NCI-H2171 (cell line): ENCODE measurements around the gene ZNF275.
"Not testable (repeated sequence)": the region's sequence is repeated elsewhere in the genome, so short reads cannot be mapped to it uniquely, and the experiment has no call there.

ENCODE experiments used
- DNase-seq: peaks from one replicate; lab custom pipeline; 2025; lab: John Stamatoyannopoulos, UW

ZNF275 gene

DNA sequence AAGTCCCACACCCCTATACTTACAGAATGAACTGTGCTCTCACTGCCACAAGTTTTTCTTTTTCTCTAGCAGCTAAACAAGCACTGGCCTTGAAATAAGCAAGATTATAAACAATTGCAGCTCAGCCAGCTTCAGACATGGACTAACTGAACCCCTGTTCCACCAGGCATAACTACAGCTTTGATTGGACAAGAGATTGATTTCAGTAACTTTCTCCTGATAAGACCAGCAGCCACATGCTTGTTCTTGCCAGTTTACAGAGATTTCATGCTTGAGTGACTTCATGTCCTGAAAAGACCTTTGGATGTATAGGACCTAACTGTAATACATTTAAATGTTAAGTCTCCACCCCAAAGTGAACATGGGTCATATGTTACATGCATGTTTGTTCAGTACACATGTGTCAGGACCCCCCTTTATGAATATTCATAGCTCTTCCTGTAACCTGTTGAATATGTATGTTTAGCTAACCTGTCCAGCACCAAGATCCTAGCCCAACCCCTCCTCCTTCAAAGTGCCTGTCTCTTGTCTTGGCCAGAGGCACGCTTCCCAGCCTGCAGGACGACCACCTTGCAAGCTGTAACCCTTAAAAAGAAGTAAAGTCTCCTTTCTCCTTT is 27.9 kb downstream of the ZNF275 start:
- DNase-seq: peak; percentile 1

DNA sequence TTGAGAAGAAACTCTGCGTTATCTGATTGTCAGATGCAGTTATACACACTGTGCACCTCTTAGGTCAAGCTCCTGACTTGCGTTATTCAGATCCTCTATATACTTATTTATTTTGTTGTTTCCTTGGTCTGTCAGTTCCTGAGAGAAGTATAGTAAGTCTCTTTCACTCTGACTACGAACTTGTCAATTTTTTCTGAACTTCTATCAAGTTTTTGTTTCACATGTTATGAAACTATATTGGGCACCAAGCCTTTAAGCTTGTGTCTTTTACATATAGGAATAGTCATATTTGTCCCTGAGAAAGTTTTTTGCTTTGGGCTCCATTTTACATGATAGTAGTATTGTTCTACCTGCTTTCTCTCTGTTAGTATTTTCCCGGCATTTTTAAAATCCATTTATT is 31.7 kb downstream of the ZNF275 start:
- no peak for DNase-seq

DNA sequence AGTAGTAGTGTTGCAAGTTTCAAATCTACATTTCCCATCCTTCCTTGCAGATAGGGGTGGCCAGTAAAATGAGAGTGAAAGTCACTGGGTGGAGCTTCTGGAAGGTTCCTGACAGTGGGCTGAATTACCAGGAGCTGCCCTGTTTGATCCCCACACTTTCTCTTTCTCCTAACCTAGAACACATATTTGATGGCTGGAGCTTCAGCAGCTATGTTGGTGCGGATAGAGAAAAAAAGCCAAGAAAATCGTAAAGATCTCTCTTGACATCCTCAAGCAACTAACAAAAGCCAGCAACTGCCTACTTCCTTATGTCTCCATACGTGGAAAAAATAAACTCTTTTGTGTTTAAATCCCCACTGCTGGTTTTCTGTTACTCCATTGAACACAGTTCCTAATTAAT is 32.2 kb downstream of the ZNF275 start:
- DNase-seq: no peak

DNA sequence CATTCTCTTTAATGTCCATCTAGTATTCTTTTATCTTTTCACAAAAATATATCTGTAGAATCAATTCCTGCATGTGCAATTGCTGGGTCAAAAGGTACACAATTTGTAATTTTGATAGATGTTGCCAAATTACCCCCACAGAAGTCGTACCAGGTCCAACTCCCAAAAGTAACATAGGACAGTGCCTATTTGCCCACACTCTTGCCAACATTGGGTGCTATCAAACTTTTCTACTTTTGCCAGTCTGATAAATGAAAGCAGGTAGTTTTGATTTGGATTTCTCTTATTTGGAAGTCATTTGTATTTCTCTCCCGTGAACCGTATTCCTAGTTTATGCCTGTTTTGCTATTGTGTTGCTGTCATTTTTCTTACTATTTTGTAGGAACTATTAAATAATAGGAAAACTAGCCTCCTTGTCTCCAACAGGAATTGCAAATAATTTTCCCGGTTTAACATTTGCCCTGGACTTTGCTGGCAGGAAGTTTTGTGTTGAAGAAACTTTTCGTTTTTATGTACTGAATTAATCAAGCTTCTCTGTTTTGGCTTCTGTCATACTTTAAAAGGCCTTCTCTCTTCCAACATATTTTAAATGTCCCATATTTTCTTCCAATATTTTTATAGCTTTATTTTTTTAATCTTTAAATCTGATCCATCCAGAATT is 33.1 kb downstream of the ZNF275 start:
- no peak for DNase-seq

DNA sequence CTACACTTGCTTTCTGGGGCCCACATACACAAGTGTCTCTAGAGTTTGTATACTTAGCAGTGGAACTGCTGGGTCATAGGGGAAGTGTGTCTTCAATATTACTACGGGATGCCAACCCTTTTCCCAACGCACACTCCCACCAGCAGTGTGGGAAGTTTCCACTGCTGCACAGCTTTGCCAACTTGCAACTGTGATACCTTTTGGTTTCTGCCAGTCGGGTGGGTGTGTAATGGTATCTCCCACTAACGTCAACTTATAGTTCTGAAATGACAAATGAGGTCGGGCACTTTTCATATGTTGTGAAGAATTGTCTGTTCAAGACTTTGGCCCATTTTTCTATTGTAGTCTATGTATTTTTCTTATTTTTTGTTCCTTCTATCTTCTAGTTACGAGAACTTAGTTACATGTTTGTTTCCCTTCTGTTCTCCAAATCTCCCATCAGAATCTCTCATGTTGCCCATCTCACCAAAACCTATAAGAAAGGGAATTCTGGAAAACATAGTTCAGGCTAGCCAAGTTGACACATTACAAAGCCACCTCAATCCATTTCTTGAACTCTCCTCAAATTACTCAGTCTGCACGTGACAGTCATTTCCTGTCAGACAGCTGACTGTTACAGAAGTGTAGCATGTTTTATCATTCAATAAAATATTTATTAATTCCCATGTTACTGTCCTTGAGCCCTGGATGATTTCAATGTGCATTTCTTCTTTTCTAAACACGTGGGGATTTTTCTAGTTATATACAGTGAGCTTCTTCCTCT is 36.5 kb downstream of the ZNF275 start:
- DNase-seq: no peak

DNA sequence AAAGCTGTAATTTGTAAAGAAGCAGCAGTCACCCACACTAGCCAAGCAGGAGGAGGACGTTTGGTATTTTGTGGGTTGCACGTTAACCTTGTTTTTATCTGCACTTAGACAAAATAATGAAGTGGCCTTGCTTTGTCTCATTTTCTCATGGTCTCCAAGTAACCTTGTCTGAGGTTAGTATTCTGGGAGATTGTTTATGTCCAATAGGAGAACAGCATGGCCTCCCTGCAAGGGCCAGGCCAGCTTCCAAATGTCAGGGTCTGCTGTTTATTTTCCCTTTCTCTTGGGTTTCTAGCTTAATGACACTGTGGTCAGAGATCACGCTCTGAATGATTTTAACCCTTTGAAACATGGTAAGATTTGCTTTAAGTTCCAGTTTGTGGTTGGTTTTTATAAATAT is 37.3 kb downstream of the ZNF275 start:
- DNase-seq: no peak

DNA sequence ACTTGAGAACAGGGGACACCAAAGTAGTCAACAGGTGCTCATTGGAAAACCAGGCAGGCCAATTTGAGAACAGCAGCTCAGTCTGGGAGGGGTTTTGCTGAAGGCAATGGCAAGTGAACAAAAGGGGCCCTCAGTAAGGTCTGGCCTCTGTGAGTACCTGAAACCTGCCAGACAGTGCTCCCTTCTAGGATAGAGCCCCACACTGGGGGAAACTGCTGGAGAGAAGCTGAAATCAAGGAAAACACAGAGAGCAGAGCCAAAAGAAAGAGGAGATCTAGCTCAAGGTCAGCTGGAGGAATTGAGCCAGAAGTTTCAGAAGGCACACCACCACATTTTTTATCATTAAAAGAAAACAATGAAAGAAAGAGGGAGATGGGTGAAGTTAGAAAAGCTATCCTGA is 39.0 kb downstream of the ZNF275 start:
- DNase-seq: no peak

DNA sequence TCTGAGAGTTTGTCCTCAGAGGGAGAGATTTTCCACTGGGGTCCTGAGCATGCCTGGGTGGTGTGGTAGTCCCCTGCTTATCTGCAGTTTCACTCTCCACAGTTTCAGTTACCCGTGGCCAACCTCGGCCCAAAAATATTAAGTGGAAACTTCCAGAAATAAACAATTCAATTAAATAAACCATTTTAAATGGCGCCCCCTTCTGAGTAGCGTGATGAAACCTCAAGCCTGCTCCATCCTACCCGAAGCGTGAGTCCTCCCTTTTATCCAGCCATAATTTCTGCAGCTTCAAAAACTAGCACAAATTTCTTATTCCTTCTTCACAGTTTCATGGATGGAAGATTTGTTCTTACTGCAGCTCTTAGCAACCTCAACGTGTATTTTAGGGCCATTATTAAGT is 40.5 kb downstream of the ZNF275 start:
- no peak for DNase-seq

DNA sequence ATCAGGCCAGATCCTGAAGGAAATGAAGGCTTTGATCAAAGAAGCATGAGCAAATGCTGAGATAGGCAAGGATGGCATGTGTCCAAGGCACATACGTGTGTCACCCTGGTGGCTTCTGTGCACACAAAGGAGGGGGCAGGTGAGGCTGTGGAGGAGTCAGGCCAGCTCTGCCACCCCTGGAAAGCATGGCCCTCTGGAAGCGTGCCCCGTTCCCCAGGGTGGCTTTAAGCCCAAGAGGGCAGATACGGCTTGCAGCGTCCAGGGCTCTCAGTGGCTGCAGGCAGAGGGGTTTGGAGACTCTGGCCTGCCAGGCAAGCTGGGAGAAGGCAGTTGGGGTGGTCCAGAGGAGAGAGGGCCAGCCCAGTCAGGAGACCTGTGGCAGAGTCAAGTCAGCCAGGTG is 41.6 kb downstream of the ZNF275 start:
- no peak for DNase-seq

DNA sequence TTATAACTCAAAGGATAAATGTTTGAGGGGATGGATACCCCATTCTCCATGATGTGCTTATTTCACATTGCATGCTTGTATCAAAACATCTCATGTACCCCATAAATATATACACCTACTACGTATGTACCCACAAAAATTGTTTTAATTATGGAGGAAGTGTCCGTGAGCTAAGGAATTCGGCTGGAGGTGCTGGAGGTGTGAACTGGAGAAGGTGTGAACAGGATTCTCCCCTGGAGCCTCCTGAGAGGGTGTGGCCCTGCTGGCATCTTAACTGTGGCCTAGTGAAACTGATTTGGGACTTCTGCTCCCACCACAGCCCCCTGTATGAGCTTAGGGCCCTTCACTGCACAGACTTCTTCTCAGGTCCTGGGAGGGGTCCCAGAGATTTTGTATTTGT is 43.8 kb downstream of the ZNF275 start:
- no peak for DNase-seq

DNA sequence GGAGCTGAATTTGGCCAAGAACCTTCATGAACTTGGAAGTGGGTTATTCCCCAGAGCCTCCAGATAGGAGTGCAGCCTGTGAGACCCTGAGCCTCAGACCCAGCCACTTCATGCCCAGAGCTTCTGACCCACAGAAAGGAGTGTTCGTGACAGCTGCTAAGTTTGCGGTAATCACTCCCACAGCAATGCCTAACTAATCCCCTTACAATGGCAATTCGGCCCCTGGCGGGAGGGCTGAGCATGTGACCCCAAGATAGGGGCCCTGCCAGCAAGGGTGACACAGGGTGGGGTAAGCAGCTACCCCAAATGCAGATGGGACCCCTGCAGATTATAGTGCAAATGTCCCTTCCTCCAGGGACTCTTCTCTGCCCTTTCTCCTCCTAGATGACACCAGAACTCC is 44.7 kb downstream of the ZNF275 start:
- no peak for DNase-seq

DNA sequence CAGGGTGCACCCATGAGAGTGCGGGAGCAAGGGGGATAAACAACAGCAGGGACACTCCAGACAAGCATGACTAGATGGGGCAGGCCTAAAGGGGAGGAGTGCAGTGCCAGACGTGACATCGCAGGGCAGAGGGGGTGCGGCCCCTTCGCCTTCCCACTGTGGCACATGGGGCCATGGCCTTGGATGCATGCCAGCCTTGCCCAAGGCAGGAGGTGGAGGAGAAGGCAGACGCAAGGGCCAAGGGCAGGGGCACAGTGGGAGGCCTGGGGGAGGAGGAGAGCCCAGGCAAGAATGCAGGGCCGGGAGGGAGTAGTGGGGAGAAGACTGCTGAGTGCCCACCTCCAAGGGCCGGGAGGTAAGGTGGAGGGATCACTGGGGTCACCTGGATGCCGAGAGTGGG is 45.6 kb downstream of the ZNF275 start:
- no peak for DNase-seq

DNA sequence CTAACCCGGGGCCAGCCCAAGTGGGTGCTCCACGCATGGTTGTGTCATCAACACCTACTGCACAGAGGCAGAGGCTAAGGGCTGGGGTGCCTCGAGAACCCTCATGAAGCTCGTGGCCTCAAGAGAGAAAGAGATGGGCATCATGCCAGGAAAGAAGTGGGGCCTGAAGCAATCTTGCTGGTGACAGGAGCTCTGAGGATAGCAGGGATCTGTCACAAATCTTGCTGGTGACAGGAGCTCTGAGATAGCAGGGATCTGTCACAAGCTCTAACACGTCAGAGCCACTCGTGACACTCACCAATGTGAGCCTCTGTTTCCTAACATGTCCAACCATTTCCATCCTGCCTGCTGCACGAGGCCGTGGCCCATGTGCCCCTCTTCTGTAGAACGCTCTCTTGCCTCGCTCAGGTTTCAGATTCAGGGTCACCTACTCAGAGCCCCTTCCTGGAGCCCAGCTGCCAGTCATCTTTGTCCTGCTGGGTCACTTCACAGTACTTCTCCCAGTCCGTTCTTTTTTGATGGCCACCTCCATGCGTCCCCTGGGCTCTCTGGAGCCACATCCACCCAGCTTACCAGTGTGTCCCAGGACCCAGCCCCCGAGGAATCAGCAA is 46.1 kb downstream of the ZNF275 start:
- no peak for DNase-seq

DNA sequence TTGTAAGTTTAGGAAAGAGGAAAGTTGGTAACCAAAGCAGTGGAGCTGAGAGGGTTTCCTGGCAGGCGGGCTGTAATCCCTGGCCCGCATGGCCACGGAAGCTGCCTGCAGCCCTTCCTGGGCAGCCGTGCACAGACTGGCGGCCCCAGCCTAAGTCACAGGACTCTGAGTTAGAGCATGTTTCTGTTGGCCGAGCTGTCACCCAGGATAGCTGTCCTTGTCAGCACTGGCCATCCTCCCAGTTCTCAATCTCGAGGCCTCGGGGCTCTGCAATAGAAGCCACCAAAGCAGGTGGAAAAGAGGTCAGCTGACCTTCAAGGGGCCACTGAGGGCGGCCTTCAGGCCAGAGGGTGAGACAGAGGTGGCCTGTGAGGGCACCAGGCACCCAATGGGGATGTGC is 46.7 kb downstream of the ZNF275 start:
- DNase-seq: no peak

DNA sequence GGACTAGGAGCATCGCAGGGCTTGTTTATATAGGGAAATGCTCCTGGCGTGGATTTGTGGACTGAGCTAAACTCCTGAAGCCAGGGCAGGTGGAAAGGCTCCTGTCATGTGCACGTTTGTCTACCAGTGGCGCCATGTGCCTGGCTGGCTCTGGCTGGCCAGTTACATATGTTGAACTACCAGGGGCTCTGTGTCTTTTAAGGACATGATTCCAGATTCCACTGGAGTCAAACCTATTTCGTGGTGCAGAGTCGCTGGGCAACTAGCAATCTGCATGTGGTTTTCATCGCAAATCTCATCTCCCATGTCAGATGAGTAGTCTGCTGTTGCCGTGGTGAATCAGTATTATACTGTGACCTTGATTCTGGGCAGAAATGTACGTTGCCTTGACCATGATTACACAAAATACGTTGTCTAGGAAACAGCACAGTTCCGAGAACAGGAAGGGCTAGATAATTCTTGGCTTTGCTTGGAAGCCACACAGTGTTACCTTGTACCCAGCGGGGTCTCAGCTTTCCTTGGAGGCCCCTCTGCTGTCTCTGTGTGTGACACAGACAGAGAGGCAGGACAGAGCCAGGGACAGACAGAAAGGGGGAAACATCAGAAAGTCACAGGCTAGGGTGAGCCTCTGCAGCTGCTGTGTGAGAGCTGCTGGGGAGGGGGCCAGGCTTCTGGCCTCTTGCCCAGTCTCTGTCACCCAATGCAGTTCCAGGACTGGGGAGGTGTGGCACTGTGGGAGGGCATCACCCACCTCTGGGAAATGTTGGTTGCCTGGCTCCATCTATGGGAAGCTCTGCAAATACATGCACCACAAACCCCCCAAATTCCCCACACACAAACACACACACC is 48.0 kb downstream of the ZNF275 start:
- DNase-seq: peak; percentile 41

DNA sequence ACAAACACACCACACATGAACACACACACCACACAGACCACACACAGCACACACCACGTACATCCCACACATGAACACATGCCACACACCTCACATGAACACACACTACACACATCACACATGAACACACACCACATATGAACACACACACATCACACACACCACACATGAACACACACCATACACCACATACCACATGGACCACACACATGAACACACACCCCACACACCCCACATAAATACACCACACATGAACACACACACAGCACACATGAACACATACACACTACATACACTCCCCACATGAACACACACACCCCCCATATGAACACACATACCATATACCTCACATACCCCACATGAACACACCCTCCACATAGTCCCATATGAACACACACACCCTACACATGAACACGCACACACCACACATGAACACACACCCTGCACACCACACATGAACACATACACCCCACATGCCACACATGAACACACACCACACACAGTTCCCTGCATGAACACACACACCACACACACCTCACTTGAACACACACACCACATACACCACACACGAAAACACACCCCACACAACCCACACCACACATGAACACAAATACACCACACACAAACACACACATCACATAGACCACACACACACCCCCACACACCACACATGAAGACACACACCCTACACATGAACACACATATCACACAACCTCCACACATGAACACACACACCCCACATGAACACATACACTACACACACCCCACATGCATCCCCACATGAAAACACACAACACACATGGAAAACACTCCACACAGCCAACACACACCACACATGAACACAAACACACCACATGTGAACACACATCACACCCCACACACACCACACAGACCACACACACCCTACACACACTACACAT is 48.9 kb downstream of the ZNF275 start:
- DNase-seq: no peak

DNA sequence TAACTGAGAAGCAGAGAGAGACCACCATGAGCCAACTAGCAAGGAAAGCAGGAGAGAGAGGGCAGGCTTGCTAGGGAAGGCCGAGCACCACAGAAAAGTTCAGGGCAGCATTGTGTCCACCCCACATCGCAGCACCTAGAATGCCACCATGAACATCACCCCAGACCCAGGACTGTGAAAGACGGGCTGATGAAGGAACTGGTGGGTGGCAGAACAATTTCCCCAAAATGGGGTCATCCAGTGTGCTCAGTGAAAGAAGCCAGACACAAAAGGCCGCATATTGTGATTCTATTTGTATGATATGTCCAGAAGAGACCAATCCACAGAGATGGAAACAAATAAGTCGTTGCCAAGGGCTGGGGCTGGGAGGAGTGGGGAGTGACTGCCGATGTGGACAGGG is 50.4 kb downstream of the ZNF275 start:
- no peak for DNase-seq

DNA sequence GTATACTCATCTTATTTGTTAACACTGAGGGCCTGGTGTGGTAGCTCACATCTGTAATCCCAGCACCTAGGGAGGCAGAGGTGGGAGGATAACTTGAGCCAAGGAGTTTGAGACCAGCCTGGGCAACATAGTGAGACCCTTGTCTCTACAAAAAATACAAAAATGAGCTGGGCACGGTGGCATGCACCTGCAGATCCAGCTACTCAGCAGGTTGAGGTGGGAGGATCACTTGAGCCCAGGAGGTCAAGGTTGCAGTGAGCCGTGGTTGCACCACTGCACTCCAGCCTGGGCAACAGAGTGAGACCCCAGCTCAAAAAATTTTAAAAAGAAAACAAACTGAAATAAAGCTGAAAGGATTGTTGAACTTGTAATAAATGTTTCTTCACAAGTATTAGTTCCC is 51.0 kb downstream of the ZNF275 start:
- DNase-seq: not testable (repeated sequence)

DNA sequence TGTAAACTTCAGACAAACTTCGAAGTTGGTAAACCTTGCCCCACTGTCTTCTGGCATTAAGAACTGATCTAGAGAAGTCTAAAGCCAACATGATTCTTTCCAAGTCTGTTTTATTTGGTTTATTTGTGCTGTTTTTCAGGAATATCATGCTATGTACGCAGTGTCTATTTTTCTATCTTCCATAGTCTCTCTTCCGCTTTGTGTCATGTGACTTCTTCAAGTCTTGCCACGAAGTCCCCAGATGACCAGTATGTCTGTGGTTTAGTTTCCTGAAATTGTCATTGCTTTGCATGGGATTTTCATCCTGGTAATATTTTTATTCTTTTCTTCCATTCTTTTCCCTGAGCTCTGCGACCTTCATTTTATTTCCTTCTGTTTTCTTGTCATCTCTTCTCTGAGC is 52.1 kb downstream of the ZNF275 start:
- no peak for DNase-seq

DNA sequence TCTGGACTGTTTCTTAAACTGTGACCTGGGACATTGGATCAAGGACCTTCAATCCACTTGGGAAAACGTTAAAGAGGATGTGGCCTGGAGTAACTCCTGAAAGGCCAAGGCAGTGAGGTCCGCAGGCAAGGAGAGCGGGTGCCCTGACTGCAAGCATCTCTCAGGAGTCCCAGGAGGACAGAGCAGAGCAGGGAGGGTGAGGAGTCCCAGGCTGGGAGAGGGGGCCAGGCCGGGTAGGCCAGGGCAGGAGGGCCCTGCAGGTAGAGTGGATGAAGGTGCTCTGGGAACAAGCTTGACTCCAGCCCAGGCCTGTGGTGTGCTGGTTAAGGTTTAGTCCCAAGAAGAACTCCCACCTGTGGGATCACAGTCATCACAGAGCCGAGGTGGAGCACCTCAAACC is 53.4 kb downstream of the ZNF275 start:
- DNase-seq: no peak
